Measurements from ENCODE around the gene RXRA. TPM values are rescaled to one million over a fixed set of nuclear protein-coding genes. Genes with fewer than 3 reads are reported as not detected.

The RXRA gene
- polyA plus RNA-seq, 1 donor from 2014 or later = 2.7 TPM

GRCh38 chr9:134352247-134352933 is 26.1 kb downstream of the RXRA start:
- H3K4me3 ChIP-seq (ENCODE audit: low read length) = no peak overlapping the region
- no peak overlapping the region for H2AFZ ChIP-seq (ENCODE audit: low read depth, low read length)
- TF ChIP-seq EZH2 (IDR thresholded peaks at IDR 0.05; ENCODE audit: borderline replicate concordance, insufficient read depth, low read length, poor library complexity, severe bottlenecking) (no peak), MXI1 (conservative IDR thresholded peaks at IDR 0.05; ENCODE audit: poor library complexity, severe bottlenecking) (no peak), EP300 (conservative IDR thresholded peaks at IDR 0.05; ENCODE audit: poor library complexity, severe bottlenecking) (no peak), RAD21 (conservative IDR thresholded peaks at IDR 0.05) (no peak), POLR2AphosphoS5 (IDR thresholded peaks at IDR 0.05) (no peak), SMC3 (conservative IDR thresholded peaks at IDR 0.05; ENCODE audit: poor library complexity) (no peak), TAF1 (IDR thresholded peaks at IDR 0.05; ENCODE audit: low read depth) (no peak)
- TF ChIP-seq, protein P1, sequence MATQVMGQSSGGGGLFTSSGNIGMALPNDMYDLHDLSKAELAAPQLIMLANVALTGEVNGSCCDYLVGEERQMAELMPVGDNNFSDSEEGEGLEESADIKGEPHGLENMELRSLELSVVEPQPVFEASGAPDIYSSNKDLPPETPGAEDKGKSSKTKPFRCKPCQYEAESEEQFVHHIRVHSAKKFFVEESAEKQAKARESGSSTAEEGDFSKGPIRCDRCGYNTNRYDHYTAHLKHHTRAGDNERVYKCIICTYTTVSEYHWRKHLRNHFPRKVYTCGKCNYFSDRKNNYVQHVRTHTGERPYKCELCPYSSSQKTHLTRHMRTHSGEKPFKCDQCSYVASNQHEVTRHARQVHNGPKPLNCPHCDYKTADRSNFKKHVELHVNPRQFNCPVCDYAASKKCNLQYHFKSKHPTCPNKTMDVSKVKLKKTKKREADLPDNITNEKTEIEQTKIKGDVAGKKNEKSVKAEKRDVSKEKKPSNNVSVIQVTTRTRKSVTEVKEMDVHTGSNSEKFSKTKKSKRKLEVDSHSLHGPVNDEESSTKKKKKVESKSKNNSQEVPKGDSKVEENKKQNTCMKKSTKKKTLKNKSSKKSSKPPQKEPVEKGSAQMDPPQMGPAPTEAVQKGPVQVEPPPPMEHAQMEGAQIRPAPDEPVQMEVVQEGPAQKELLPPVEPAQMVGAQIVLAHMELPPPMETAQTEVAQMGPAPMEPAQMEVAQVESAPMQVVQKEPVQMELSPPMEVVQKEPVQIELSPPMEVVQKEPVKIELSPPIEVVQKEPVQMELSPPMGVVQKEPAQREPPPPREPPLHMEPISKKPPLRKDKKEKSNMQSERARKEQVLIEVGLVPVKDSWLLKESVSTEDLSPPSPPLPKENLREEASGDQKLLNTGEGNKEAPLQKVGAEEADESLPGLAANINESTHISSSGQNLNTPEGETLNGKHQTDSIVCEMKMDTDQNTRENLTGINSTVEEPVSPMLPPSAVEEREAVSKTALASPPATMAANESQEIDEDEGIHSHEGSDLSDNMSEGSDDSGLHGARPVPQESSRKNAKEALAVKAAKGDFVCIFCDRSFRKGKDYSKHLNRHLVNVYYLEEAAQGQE (IDR thresholded peaks at IDR 0.05; ENCODE audit: borderline replicate concordance) = no peak
- TF ChIP-seq, protein P2, sequence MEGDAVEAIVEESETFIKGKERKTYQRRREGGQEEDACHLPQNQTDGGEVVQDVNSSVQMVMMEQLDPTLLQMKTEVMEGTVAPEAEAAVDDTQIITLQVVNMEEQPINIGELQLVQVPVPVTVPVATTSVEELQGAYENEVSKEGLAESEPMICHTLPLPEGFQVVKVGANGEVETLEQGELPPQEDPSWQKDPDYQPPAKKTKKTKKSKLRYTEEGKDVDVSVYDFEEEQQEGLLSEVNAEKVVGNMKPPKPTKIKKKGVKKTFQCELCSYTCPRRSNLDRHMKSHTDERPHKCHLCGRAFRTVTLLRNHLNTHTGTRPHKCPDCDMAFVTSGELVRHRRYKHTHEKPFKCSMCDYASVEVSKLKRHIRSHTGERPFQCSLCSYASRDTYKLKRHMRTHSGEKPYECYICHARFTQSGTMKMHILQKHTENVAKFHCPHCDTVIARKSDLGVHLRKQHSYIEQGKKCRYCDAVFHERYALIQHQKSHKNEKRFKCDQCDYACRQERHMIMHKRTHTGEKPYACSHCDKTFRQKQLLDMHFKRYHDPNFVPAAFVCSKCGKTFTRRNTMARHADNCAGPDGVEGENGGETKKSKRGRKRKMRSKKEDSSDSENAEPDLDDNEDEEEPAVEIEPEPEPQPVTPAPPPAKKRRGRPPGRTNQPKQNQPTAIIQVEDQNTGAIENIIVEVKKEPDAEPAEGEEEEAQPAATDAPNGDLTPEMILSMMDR (IDR thresholded peaks at IDR 0.05; ENCODE audit: poor library complexity, severe bottlenecking) = no peak
- no peaks in the 10 kb centered on the region for H3K79me2 ChIP-seq (replicated peaks; ENCODE audit: insufficient read depth, low read length)
- H3K36me3 ChIP-seq (ENCODE audit: insufficient read depth, low read length) = no peaks in the 10 kb centered on the region
- no peaks in the 10 kb centered on the region for H3F3A ChIP-seq (ENCODE audit: insufficient read depth, low read length, poor library complexity, severe bottlenecking)
- no peak overlapping the region for H3K4me2 ChIP-seq (ENCODE audit: low read length)
- no peaks in the 10 kb centered on the region for H3K27me3 ChIP-seq (ENCODE audit: insufficient read depth, low read depth, low read length)
- no peaks in the 10 kb centered on the region for H3K9me3 ChIP-seq (ENCODE audit: low read length)
- H3K9ac ChIP-seq (ENCODE audit: low read length) = no peak overlapping the region
- no peaks in the 10 kb centered on the region for H3K9me2 ChIP-seq (ENCODE audit: insufficient read depth, low read length)
- H4K20me1 ChIP-seq (ENCODE audit: insufficient read depth) = no peaks in the 10 kb centered on the region
- no peak overlapping the region for H3K27ac ChIP-seq (ENCODE audit: low read length)

DNA sequence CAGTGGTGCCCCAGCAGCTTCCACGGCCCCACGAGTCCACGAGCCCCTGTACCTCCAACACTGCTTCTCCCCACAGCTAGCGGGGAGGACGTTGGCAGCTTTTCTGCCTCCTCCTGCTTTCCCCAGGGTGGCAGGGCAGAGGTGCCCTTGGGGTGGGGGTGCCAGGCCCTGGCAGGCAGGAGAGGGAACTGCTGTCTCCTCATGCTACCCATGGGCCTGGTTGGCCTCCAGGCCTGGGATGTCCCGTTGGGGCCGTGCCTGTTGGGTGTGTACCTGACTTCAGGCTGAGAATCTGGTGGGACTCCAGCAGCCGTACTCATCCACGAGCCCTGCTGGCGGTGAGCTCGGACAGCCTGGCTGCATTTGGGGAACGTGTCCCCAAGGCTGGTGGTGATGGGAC is 27.3 kb downstream of the RXRA start:
- H4K20me1 ChIP-seq (ENCODE audit: insufficient read depth) = no peaks in the 10 kb centered on the region
- H3K36me3 ChIP-seq (ENCODE audit: insufficient read depth, low read length) = no peaks in the 10 kb centered on the region
- H3K79me2 ChIP-seq (replicated peaks; ENCODE audit: insufficient read depth, low read length) = no peaks in the 10 kb centered on the region

More for the DNA sequence above, 27.3 kb downstream of the RXRA start:
- no peak overlapping the region for H3K27ac ChIP-seq (ENCODE audit: low read length)
- H3K9me2 ChIP-seq (ENCODE audit: insufficient read depth, low read length) = no peaks in the 10 kb centered on the region
- H3K4me3 ChIP-seq (ENCODE audit: low read length) = no peak overlapping the region
- no peaks in the 10 kb centered on the region for H3K9me3 ChIP-seq (ENCODE audit: low read length)
- H3F3A ChIP-seq (ENCODE audit: insufficient read depth, low read length, poor library complexity, severe bottlenecking) = no peaks in the 10 kb centered on the region
- H3K9ac ChIP-seq (ENCODE audit: low read length) = no peak overlapping the region
- no peak overlapping the region for H2AFZ ChIP-seq (ENCODE audit: low read depth, low read length)
- H3K4me2 ChIP-seq (ENCODE audit: low read length) = no peak overlapping the region
- no peaks in the 10 kb centered on the region for H3K27me3 ChIP-seq (ENCODE audit: insufficient read depth, low read depth, low read length)
- TF ChIP-seq, protein P1 (IDR thresholded peaks at IDR 0.05; ENCODE audit: borderline replicate concordance) = no peak
- TF ChIP-seq EZH2 (IDR thresholded peaks at IDR 0.05; ENCODE audit: borderline replicate concordance, insufficient read depth, low read length, poor library complexity, severe bottlenecking) = no peak
- no peak for TF ChIP-seq SMC3 (conservative IDR thresholded peaks at IDR 0.05; ENCODE audit: poor library complexity)
- TF ChIP-seq RAD21 (conservative IDR thresholded peaks at IDR 0.05) = no peak
- no peak for TF ChIP-seq POLR2AphosphoS5 (IDR thresholded peaks at IDR 0.05)
- TF ChIP-seq, protein P2 (IDR thresholded peaks at IDR 0.05; ENCODE audit: poor library complexity, severe bottlenecking) = no peak
